ENCODE measurements around the gene MDH1B.
"Not testable (repeated sequence)": the region's sequence is repeated elsewhere in the genome, so short reads cannot be mapped to it uniquely, and the experiment has no call there.

DNA sequence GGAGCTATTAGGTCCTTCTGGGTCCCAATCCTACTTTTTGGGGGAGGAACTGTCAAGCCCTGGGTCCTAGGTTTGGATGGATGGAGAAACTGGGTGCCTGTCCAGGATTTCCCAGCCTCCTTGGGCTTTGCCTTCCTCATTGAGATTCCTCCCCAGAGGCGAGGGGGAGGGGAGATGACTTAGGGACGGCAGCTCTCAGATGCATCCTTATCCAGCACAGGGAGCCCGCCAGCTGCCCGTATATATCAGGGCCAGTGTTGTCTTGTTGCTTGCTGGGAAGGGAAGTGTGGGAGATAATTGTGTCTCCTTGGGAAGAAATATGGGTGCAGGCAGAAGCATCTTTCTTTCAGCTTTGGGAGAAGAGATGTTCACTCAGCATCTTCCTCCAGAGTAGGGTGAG is 49.9 kb downstream of the MDH1B start:
- TF ChIP-seq, protein P1, sequence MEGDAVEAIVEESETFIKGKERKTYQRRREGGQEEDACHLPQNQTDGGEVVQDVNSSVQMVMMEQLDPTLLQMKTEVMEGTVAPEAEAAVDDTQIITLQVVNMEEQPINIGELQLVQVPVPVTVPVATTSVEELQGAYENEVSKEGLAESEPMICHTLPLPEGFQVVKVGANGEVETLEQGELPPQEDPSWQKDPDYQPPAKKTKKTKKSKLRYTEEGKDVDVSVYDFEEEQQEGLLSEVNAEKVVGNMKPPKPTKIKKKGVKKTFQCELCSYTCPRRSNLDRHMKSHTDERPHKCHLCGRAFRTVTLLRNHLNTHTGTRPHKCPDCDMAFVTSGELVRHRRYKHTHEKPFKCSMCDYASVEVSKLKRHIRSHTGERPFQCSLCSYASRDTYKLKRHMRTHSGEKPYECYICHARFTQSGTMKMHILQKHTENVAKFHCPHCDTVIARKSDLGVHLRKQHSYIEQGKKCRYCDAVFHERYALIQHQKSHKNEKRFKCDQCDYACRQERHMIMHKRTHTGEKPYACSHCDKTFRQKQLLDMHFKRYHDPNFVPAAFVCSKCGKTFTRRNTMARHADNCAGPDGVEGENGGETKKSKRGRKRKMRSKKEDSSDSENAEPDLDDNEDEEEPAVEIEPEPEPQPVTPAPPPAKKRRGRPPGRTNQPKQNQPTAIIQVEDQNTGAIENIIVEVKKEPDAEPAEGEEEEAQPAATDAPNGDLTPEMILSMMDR (IDR thresholded peaks at IDR 0.05), result not testable (repeated sequence)
- TF ChIP-seq POLR2A (IDR thresholded peaks at IDR 0.05), result not testable (repeated sequence)

All from esophagus squamous epithelium (tissue), 4 donors.